ENCODE data around the gene GUCA2B.

Gene GUCA2B

GRCh38 chr1:42144711-42145388 is 8.4 kb upstream of the GUCA2B start:
- ChIA-PET POLR2A (no interaction called here), CTCF (no interaction called here)
- no peak for DNase-seq (ENCODE audit: extremely low spot score)
- TF ChIP-seq, protein P1, sequence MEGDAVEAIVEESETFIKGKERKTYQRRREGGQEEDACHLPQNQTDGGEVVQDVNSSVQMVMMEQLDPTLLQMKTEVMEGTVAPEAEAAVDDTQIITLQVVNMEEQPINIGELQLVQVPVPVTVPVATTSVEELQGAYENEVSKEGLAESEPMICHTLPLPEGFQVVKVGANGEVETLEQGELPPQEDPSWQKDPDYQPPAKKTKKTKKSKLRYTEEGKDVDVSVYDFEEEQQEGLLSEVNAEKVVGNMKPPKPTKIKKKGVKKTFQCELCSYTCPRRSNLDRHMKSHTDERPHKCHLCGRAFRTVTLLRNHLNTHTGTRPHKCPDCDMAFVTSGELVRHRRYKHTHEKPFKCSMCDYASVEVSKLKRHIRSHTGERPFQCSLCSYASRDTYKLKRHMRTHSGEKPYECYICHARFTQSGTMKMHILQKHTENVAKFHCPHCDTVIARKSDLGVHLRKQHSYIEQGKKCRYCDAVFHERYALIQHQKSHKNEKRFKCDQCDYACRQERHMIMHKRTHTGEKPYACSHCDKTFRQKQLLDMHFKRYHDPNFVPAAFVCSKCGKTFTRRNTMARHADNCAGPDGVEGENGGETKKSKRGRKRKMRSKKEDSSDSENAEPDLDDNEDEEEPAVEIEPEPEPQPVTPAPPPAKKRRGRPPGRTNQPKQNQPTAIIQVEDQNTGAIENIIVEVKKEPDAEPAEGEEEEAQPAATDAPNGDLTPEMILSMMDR (IDR thresholded peaks at IDR 0.05; ENCODE audit: control extremely low read depth, extremely low read depth, low read depth, missing control alignments), result no peak

DNA sequence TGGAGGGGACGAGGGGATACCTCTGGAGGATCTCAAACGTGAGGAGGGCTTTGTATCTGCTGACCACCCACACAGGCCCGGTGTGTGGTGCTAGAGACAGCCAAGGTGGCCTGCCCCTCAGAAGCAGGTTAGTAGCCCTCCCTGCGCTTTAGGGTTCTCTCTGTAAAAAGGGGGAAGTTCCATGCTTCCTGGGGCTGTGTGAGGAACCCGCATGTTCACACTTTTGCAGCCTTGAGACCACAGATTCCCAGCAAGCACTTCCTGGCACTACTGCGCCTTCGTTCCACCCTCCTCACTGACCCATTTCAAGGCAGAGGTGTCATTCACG is 7.9 kb upstream of the GUCA2B start:
- ChIA-PET CTCF (no interaction called here), POLR2A (no interaction called here)
- TF ChIP-seq, protein P1 (IDR thresholded peaks at IDR 0.05; ENCODE audit: control extremely low read depth, extremely low read depth, low read depth, missing control alignments), result no peak
- DNase-seq (ENCODE audit: extremely low spot score), result no peak

DNA sequence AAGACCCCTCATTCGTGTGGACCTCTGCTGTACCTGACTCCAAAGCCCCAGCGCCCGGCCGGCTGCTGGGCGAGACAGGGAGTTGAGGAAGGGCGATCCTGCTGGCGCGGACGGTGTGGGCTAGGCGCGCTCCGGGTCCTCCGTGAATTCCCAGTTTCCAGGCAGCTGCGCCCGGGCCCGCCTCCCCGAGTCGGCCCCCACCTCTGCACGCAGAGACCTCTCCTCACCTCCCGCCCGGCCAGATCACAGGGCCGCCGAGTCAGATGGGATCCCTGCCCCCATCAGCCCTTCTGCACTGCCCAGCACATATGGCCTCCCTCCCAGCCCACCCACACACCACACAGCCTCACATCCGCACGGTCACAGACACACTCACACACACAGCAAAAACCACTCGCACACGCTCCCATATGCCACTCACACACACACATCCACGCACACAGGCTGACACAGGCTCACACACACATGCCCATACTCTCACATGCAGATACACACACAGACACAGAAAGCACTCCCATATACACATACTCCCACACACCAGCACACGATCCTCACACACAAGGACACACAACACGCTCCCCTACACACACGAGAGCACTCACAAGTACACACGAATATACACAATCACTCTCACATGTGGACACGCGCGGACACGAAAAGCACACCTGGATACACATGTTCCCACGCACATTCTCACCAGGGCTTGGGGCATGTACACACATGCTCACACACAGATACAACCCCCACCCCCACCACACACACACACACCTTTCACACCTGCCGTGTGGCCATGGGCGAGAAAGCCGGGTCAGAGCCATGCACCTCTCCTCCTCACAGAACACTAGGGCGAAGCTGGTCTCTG is 7.2 kb upstream of the GUCA2B start:
- POLR2A ChIA-PET, result no interaction called here
- TF ChIP-seq, protein P1 (IDR thresholded peaks at IDR 0.05; ENCODE audit: control extremely low read depth, extremely low read depth, low read depth, missing control alignments), result no peak
- CTCF ChIA-PET, result no interaction called here

DNA sequence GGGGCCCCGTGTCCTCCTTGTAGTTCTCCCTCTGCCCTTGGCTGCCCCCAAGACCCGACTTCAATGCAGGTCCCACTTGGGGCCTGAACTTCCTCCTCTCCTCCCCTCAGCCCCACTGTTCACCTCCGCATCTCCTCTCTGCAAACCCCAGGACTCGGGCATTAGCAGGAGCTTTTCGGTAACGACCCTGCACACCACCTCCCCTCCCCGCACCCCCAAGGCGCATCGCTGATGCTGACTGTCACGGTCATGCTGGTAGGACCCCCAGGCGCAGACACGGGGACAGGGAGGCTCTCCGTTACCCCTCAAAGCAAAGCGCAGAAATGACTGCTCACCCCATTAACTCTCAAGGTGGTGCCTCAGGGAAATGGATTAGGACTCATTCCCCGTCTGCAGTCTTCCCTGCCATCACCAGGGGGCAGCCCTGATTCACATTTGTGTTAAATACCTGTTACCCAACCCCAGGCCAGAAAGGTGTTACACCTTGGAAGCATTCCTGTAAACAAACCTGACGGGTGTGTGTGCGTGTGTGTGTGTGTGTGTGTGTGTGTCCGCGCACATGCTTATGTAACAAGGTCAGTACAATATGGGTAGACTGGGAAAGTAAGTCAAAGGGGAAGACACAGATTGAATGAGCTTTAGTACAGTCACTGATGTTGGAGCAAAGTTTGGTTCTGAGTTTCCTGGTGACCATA is 6.4 kb upstream of the GUCA2B start:
- CTCF ChIA-PET, result interaction anchor here (0.7 to 1.7 kb wide), 10 partner anchors 9 to 214 kb away, joined by 3 to 10 read pairs (median 3); no protein-coding TSS in a partner anchor
- peak; percentile 83 for DNase-seq (ENCODE audit: extremely low spot score)
- TF ChIP-seq, protein P1 (IDR thresholded peaks at IDR 0.05; ENCODE audit: control extremely low read depth, extremely low read depth, low read depth, missing control alignments), result peak; percentile 86
- POLR2A ChIA-PET, result no interaction called here

More for the DNA sequence above, 7.2 kb upstream of the GUCA2B start:
- DNase-seq (ENCODE audit: extremely low spot score), result no peak

DNA sequence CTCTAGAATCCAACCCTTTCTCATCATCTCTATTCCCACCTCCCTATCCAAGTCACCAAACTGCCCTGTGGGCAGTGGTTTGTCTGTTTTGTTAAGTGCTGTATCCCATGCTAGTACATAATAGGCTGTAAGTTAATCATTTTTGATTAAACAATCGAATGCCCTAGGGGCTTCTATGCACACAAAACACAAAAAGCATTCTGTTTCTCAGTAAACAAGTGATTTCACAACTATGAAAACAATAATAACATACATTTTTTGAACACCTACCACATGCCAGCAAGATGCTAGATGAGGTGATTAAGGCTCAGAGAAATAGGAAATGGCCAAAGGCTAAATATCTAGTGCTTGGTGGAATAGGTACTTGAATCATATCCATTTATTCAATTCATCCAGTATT is 5.0 kb upstream of the GUCA2B start:
- CTCF ChIA-PET, result interaction anchor here (1.0 to 1.7 kb wide), 6 partner anchors 11 to 925 kb away, joined by 3 to 10 read pairs (median 4); no protein-coding TSS in a partner anchor
- DNase-seq (ENCODE audit: extremely low spot score), result no peak
- TF ChIP-seq, protein P1 (IDR thresholded peaks at IDR 0.05; ENCODE audit: control extremely low read depth, extremely low read depth, low read depth, missing control alignments), result no peak
- POLR2A ChIA-PET, result no interaction called here

DNA sequence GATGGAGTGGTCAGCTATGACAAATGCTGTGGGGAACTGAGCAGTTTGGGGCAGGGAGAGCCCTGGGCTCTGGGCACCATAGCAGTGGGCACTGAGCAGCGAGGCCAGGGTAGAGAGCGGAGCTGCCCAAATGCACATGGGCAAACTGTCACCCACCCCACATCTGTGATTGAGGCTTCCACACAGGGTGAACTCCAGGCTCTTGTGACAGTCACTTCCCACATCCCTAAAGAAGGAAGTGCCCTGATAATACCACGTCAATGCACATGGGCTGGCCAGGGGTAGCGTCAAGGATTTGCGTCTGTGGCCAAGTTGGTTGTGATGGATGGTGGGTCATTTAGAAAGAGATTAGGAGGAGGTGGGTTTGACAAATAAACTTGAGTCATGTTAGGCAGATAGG is 2.6 kb upstream of the GUCA2B start:
- CTCF ChIA-PET, result interaction anchor here (1.1 to 9.9 kb wide), 3 partner anchors 10 to 225 kb away, joined by 3 to 60 read pairs (median 3); no protein-coding TSS in a partner anchor
- DNase-seq (ENCODE audit: extremely low spot score), result no peak

More for the DNA sequence above, 2.6 kb upstream of the GUCA2B start:
- TF ChIP-seq, protein P1 (IDR thresholded peaks at IDR 0.05; ENCODE audit: control extremely low read depth, extremely low read depth, low read depth, missing control alignments), result no peak
- POLR2A ChIA-PET, result no interaction called here
